A549 (cell line): ENCODE data around the gene METTL2B. TPM values are rescaled to one million over a fixed set of nuclear protein-coding genes. Genes with fewer than 3 reads are reported as not detected.
A peak's percentile ranks its signal among the peaks of the same experiment; 100 is the strongest.

Experiments
- ATAC-seq, 2 experiments: fragments of 200-7000 bp in 1 of 2; fragments of >200 bp in 1 of 2; cut with Nextera tagmentation in 1 of 2; cut with Tn5 transposase in 1 of 2; 3 replicates each; pipeline versions ENCODE4 v1.8.0 to v1.9.1; 2018 to 2020; ENCODE audit warnings: mild to moderate bottlenecking in 1 of 2, moderate library complexity in 1 of 2
- CTCF ChIA-PET: fragments of 300-600 bp; sonication (Branson Sonifier 250); formaldehyde crosslinking; extraction: SDS; loops from one replicate; lab custom pipeline; 2021; ENCODE audit warnings: antibody characterized with exemption, inconsistent platforms; lab: Yijun Ruan, JAX
- POLR2A ChIA-PET: fragments of 350-600 bp; formaldehyde crosslinking; extraction: SDS; loops from one replicate; lab custom pipeline; 2021; ENCODE audit warnings: antibody characterized with exemption, inconsistent platforms; lab: Yijun Ruan, JAX
- DNase-seq, 2 experiments: peaks; one replicate each; pipeline versions ENCODE4 v3.0.0 to v3.0.0-alpha.2; 2011 to 2016; ENCODE audit warnings: low read depth in 1 of 2, low spot score in 1 of 2
- FAIRE-seq: peaks from 2 replicates; lab custom pipeline; 2011; peaks lifted over from hg19 to GRCh38; lab: Jason Lieb, UNC
- H3K27ac ChIP-seq, 2 experiments: fragments of >200 bp; sonication (Bioruptor Twin); formaldehyde crosslinking; 3 replicates each; pipeline ENCODE4 v1.5.1; 2016 to 2017
- H3K4me1 ChIP-seq: fragments of >200 bp; sonication (Bioruptor Twin); formaldehyde crosslinking; 3 replicates; pipeline ENCODE4 v1.6.1; 2016
- H3K4me2 ChIP-seq: fragments of >200 bp; sonication (Bioruptor Twin); formaldehyde crosslinking; 3 replicates; pipeline ENCODE4 v1.6.1; 2016
- H3K4me3 ChIP-seq: fragments of >200 bp; sonication (Bioruptor Twin); formaldehyde crosslinking; 3 replicates; pipeline ENCODE4 v1.5.1; 2016
- H3K9me3 ChIP-seq: fragments of >200 bp; sonication (Bioruptor Twin); formaldehyde crosslinking; 3 replicates; pipeline ENCODE4 v1.6.1; 2016
- ATOH8 ChIP-seq: fragments of 250-450 bp; sonication (Bioruptor Pico); IDR thresholded peaks from 2 replicates; pipeline ENCODE4 v1.5.0; 2020; ENCODE audit warnings: low read depth, mild to moderate bottlenecking, moderate library complexity
- BCL3 ChIP-seq: fragments of >200 bp; sonication (Bioruptor Twin); formaldehyde crosslinking; IDR thresholded peaks from 3 replicates; pipeline ENCODE4 v1.6.1; 2016
- CBX2 ChIP-seq: fragments of 200-600 bp; sonication (generic); IDR thresholded peaks from 2 replicates; pipeline ENCODE4 v1.6.1; 2016; ENCODE audit warnings: low read depth, mild to moderate bottlenecking, borderline replicate concordance
- CBX8 ChIP-seq: fragments of 200-600 bp; sonication (generic); IDR thresholded peaks from 2 replicates; pipeline ENCODE4 v1.6.1; 2016
- CHD4 ChIP-seq: fragments of 200-600 bp; sonication (generic); IDR thresholded peaks from 2 replicates; pipeline ENCODE4 v1.6.1; 2016; ENCODE audit warnings: antibody characterized with exemption, mild to moderate bottlenecking, borderline replicate concordance
- E2F6 ChIP-seq: IDR thresholded peaks from 2 replicates; pipeline ENCODE4 v1.6.1; 2012; ENCODE audit warnings: low read depth, borderline replicate concordance
- EHF ChIP-seq: fragments of 250-450 bp; sonication (Bioruptor Pico); IDR thresholded peaks from 2 replicates; pipeline ENCODE4 v1.5.0; 2020; ENCODE audit warnings: mild to moderate bottlenecking
- EHMT2 ChIP-seq: fragments of 200-600 bp; sonication (generic); IDR thresholded peaks from 2 replicates; pipeline ENCODE4 v1.6.1; 2016; ENCODE audit warnings: antibody characterized with exemption, low read depth, mild to moderate bottlenecking, moderate library complexity
- EP300 ChIP-seq, 2 experiments: fragments of >200 bp; sonication (Bioruptor Twin); formaldehyde crosslinking; IDR thresholded peaks; 2 replicates in 1 of 2; 3 replicates in 1 of 2; pipeline ENCODE4 v1.6.1; 2016 to 2017
- FOSL2 ChIP-seq, 2 experiments: fragments of 450-650 bp in 1 of 2; fragments of >200 bp in 1 of 2; sonication (Bioruptor Twin) in 1 of 2; formaldehyde crosslinking; IDR thresholded peaks; 2 replicates each; pipeline versions ENCODE4 v1.5.0 to v1.6.1; 2016 to 2020; ENCODE audit warnings: mild to moderate bottlenecking in 1 of 2, moderate library complexity in 1 of 2
- GATA3 ChIP-seq: IDR thresholded peaks from 2 replicates; pipeline ENCODE4 v1.6.1; 2012; ENCODE audit warnings: borderline replicate concordance
- HDAC2 ChIP-seq: fragments of 200-600 bp; sonication (generic); IDR thresholded peaks from 2 replicates; pipeline ENCODE4 v1.6.1; 2016
- HEYL ChIP-seq: fragments of 250-450 bp; sonication (Bioruptor Pico); IDR thresholded peaks from 2 replicates; pipeline ENCODE4 v1.8.0; 2021; ENCODE audit warnings: mild to moderate bottlenecking, moderate library complexity
- HOXB13 ChIP-seq: fragments of 250-450 bp; sonication (Bioruptor Pico); IDR thresholded peaks from 2 replicates; pipeline ENCODE4 v1.5.0; 2020; ENCODE audit warnings: low read depth, mild to moderate bottlenecking, moderate library complexity
- HOXB5 ChIP-seq: fragments of 250-450 bp; sonication (Bioruptor Pico); IDR thresholded peaks from 2 replicates; pipeline ENCODE4 v1.5.0; 2020; ENCODE audit warnings: mild to moderate bottlenecking, moderate library complexity
- JUN ChIP-seq, 2 experiments: fragments of >200 bp; sonication (Bioruptor Twin); formaldehyde crosslinking; IDR thresholded peaks; 2 replicates in 1 of 2; 3 replicates in 1 of 2; pipeline ENCODE4 v1.6.1; 2016 to 2017
- JUNB ChIP-seq: fragments of >200 bp; sonication (Bioruptor Twin); formaldehyde crosslinking; IDR thresholded peaks from 2 replicates; pipeline ENCODE4 v1.6.1; 2016
- KDM1A ChIP-seq: fragments of 200-600 bp; sonication (generic); IDR thresholded peaks from 2 replicates; pipeline ENCODE4 v1.6.1; 2016; ENCODE audit warnings: low read depth, mild to moderate bottlenecking
- KDM5A ChIP-seq: fragments of 200-600 bp; sonication (generic); IDR thresholded peaks from 2 replicates; pipeline ENCODE4 v1.6.1; 2016; ENCODE audit warnings: antibody characterized with exemption, mild to moderate bottlenecking
- MAFK ChIP-seq: fragments of 450-650 bp; IDR thresholded peaks from 2 replicates; pipeline ENCODE4 v1.6.1; 2014; ENCODE audit not compliant: partially characterized antibody
- MYC ChIP-seq: IDR thresholded peaks from 2 replicates; pipeline ENCODE4 v1.6.1; 2012; ENCODE audit warnings: mild to moderate bottlenecking, inconsistent platforms, low read length, improper control_type of control experiment, borderline replicate concordance
- NFE2L2 ChIP-seq: fragments of 150-350 bp; conservative IDR thresholded peaks from 2 replicates; pipeline ENCODE4 v1.6.1; 2014; ENCODE audit warnings: low read length
- PHF8 ChIP-seq: fragments of 200-600 bp; sonication (generic); IDR thresholded peaks from 2 replicates; pipeline ENCODE4 v1.6.1; 2016; ENCODE audit warnings: low read depth, mild to moderate bottlenecking, antibody characterized with exemption, moderate library complexity, borderline replicate concordance
- POLR2A ChIP-seq: IDR thresholded peaks from 2 replicates; pipeline ENCODE4 v1.6.1; 2012; ENCODE audit warnings: mild to moderate bottlenecking, low read length
- RAD21 ChIP-seq, 2 experiments: fragments of >200 bp in 1 of 2; sonication (Bioruptor Twin) in 1 of 2; formaldehyde crosslinking in 1 of 2; IDR thresholded peaks in 1 of 2; conservative IDR thresholded peaks in 1 of 2; 2 replicates in 1 of 2; 3 replicates in 1 of 2; pipeline ENCODE4 v1.6.1; 2012 to 2018; ENCODE audit warnings: inconsistent platforms in 1 of 2
- RNF2 ChIP-seq: fragments of 200-600 bp; sonication (generic); IDR thresholded peaks from 2 replicates; pipeline ENCODE4 v1.6.1; 2016; ENCODE audit warnings: low read depth, mild to moderate bottlenecking, antibody characterized with exemption, moderate library complexity, borderline replicate concordance
- SMC3 ChIP-seq: fragments of >200 bp; sonication (Bioruptor Twin); formaldehyde crosslinking; IDR thresholded peaks from 3 replicates; pipeline ENCODE4 v1.6.1; 2018; ENCODE audit warnings: inconsistent platforms
- SREBF2 ChIP-seq: fragments of 450-650 bp; IDR thresholded peaks from 2 replicates; pipeline ENCODE4 v1.6.1; 2014; ENCODE audit warnings: mild to moderate bottlenecking, moderate library complexity
- TFCP2L1 ChIP-seq: fragments of 250-450 bp; sonication (Bioruptor Pico); IDR thresholded peaks from 2 replicates; pipeline ENCODE4 v1.5.0; 2021; ENCODE audit warnings: mild to moderate bottlenecking
- TP53 ChIP-seq: fragments of 250-450 bp; sonication (Bioruptor Pico); IDR thresholded peaks from 2 replicates; pipeline ENCODE4 v1.5.0; 2021; ENCODE audit warnings: mild to moderate bottlenecking, moderate library complexity
- ZC3H11A ChIP-seq: fragments of 450-650 bp; IDR thresholded peaks from 2 replicates; pipeline ENCODE4 v1.6.1; 2014; ENCODE audit warnings: antibody characterized with exemption, mild to moderate bottlenecking
- ZNF302 ChIP-seq: fragments of 250-450 bp; sonication (Bioruptor Pico); IDR thresholded peaks from 2 replicates; pipeline ENCODE4 v1.9.0; 2021; ENCODE audit warnings: inconsistent platforms, mild to moderate bottlenecking, moderate library complexity
- ZSCAN20 ChIP-seq: fragments of 250-450 bp; sonication (Bioruptor Pico); IDR thresholded peaks from 2 replicates; pipeline ENCODE4 v1.8.0; 2022; ENCODE audit warnings: mild to moderate bottlenecking, moderate library complexity
- WGBS: methylation state at CpG from one replicate; pipeline ENCODE4 v1.1.6; 2017; ENCODE audit errors: missing lambda C conversion rate; 5-methylcytosine and 5-hydroxymethylcytosine counted together
- polyA plus RNA-seq, 4 experiments: library from polyadenylated mRNA; depleted of rRNA in 3 of 4; stranded (reverse); fragments of >200 nt; fragmentation: RNase III in 1 of 4; extraction: RNeasy Plus Mini Kit Qiagen cat#74134 plus additional on column Dnase treatment in 1 of 4; gene quantifications; 2 replicates in 3 of 4; 3 replicates in 1 of 4; pipeline ENCODE4 v1.2.3, GENCODE V29; 2011 to 2017
- TF ChIP-seq, protein P1 (sequence below): fragments of >200 bp; sonication (Bioruptor Twin); formaldehyde crosslinking; IDR thresholded peaks from 3 replicates; pipeline ENCODE4 v1.5.1; 2016
- TF ChIP-seq, protein P2 (sequence below): IDR thresholded peaks from 2 replicates; pipeline ENCODE4 v1.6.1; 2012
- TF ChIP-seq, protein P3 (sequence below): fragments of 250-450 bp; sonication (Bioruptor Pico); IDR thresholded peaks from 2 replicates; pipeline ENCODE4 v1.5.0; 2021; ENCODE audit warnings: mild to moderate bottlenecking, moderate library complexity, borderline replicate concordance

METTL2B gene
- polyA plus RNA-seq, 2 of the 4 experiments (the other 2 are of a cell fraction), result 25.9 to 49.1 TPM

- peak within 1 kb of the TSS; percentile 86 to 94 for H3K27ac ChIP-seq
- ChIA-PET POLR2A (interaction anchor here (0.6 to 1.6 kb wide), 6 partner anchors 16 to 70 kb away, joined by 3 to 15 read pairs (median 4); partner anchors contain the start of gene IMPDH1), CTCF (interaction anchor here (0.6 to 5.3 kb wide), 13 partner anchors 11 to 108 kb away, joined by 3 to 66 read pairs (median 5); no protein-coding TSS in a partner anchor)
- H3K4me3 ChIP-seq, result peak within 1 kb of the TSS; percentile 78
- peak within 1 kb of the TSS; percentile 96 for H3K4me2 ChIP-seq
- peak; percentile 91 to 94 for DNase-seq
- WGBS, result under 1% methylated on average over 35 of the region's 64 CpGs
- no peaks in the 10 kb centered on the region for H3K9me3 ChIP-seq
- peaks cover 49% of the 10 kb centered on the region for H3K4me1 ChIP-seq
- peak; percentile 94 to 95 for ATAC-seq
- FAIRE-seq, result no peak
- no peak for TF ChIP-seq RAD21 (conservative IDR thresholded peaks at IDR 0.05 in 1 of 2, IDR thresholded peaks at IDR 0.05 in 1 of 2)
- no peak for TF ChIP-seq TP53 (CRISPR knock-in tag)
- TF ChIP-seq SREBF2, result no peak
- no peak for TF ChIP-seq HEYL (CRISPR knock-in tag)
- TF ChIP-seq HDAC2, result no peak
- no peak for TF ChIP-seq ZSCAN20 (CRISPR knock-in tag)
- no peak for TF ChIP-seq NFE2L2
- TF ChIP-seq BCL3, result peak; percentile 83
- TF ChIP-seq KDM1A, result no peak
- TF ChIP-seq CBX8, result no peak
- TF ChIP-seq RNF2, result no peak
- TF ChIP-seq ATOH8 (CRISPR knock-in tag), result no peak
- peak; percentile 90 for TF ChIP-seq E2F6
- no peak for TF ChIP-seq CBX2
- TF ChIP-seq TFCP2L1, result no peak
- 0 out of 3 replicates have a peak, but pooled peaks have one; percentile 12 for TF ChIP-seq SMC3
- TF ChIP-seq, protein P1, sequence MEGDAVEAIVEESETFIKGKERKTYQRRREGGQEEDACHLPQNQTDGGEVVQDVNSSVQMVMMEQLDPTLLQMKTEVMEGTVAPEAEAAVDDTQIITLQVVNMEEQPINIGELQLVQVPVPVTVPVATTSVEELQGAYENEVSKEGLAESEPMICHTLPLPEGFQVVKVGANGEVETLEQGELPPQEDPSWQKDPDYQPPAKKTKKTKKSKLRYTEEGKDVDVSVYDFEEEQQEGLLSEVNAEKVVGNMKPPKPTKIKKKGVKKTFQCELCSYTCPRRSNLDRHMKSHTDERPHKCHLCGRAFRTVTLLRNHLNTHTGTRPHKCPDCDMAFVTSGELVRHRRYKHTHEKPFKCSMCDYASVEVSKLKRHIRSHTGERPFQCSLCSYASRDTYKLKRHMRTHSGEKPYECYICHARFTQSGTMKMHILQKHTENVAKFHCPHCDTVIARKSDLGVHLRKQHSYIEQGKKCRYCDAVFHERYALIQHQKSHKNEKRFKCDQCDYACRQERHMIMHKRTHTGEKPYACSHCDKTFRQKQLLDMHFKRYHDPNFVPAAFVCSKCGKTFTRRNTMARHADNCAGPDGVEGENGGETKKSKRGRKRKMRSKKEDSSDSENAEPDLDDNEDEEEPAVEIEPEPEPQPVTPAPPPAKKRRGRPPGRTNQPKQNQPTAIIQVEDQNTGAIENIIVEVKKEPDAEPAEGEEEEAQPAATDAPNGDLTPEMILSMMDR, result no peak
- TF ChIP-seq POLR2A, result peak; percentile 87
- peak; percentile 69; the same call in 1 of the 2 replicates for TF ChIP-seq MYC
- TF ChIP-seq, protein P2, sequence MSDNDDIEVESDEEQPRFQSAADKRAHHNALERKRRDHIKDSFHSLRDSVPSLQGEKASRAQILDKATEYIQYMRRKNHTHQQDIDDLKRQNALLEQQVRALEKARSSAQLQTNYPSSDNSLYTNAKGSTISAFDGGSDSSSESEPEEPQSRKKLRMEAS, result peak; percentile 86
- peak; percentile 70 for TF ChIP-seq GATA3
- TF ChIP-seq EHF, result no peak
- no peak for TF ChIP-seq PHF8
- TF ChIP-seq EHMT2, result no peak
- TF ChIP-seq FOSL2 (IDR thresholded peaks at IDR 0.05), result no peak
- TF ChIP-seq FOSL2 (CRISPR knock-in tag; IDR thresholded peaks at IDR 0.05), result no peak; the same call in 1 of the 2 replicates
- no peak for TF ChIP-seq MAFK
- TF ChIP-seq ZC3H11A, result no peak
- TF ChIP-seq EP300 (IDR thresholded peaks at IDR 0.05), result peak in 1 of 2 experiments; percentile 24; a peak in 1 of 5 replicates
- 0 out of 2 replicates have a peak, but pooled peaks have one; percentile 39 for TF ChIP-seq HOXB5 (CRISPR knock-in tag)
- peak; percentile 85 to 90; a peak in 4 of 5 replicates for TF ChIP-seq JUN (IDR thresholded peaks at IDR 0.05)
- TF ChIP-seq JUNB, result no peak
- no peak for TF ChIP-seq HOXB13 (CRISPR knock-in tag)
- no peak for TF ChIP-seq CHD4
- peak; percentile 38; the same call in 1 of the 2 replicates for TF ChIP-seq KDM5A
- TF ChIP-seq, protein P3, sequence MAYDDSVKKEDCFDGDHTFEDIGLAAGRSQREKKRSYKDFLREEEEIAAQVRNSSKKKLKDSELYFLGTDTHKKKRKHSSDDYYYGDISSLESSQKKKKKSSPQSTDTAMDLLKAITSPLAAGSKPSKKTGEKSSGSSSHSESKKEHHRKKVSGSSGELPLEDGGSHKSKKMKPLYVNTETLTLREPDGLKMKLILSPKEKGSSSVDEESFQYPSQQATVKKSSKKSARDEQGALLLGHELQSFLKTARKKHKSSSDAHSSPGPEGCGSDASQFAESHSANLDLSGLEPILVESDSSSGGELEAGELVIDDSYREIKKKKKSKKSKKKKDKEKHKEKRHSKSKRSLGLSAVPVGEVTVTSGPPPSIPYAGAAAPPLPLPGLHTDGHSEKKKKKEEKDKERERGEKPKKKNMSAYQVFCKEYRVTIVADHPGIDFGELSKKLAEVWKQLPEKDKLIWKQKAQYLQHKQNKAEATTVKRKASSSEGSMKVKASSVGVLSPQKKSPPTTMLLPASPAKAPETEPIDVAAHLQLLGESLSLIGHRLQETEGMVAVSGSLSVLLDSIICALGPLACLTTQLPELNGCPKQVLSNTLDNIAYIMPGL (CRISPR knock-in tag), result no peak
- TF ChIP-seq ZNF302 (CRISPR knock-in tag), result no peak
Measured at GRCh38 chr7:128455543-128456254, 20.8 kb upstream of the METTL2B start, which contains the start of gene HILPDA. TSS of gene HILPDA (plus strand) at chr7:128455878. CDS start at chr7:128457269, 1,391 bp downstream.
